ENCODE results near the gene C2orf72. TPM values are rescaled to one million over a fixed set of nuclear protein-coding genes. Genes with fewer than 3 reads are reported as not detected.

The C2orf72 gene
- total and polyA plus RNA-seq, 10 of the 15 experiments (the other 5 are each of a cell fraction or from before 2014, with no cell fraction given): under 0.01 to 0.29 (median 0.10) TPM; not detected in 6

DNA sequence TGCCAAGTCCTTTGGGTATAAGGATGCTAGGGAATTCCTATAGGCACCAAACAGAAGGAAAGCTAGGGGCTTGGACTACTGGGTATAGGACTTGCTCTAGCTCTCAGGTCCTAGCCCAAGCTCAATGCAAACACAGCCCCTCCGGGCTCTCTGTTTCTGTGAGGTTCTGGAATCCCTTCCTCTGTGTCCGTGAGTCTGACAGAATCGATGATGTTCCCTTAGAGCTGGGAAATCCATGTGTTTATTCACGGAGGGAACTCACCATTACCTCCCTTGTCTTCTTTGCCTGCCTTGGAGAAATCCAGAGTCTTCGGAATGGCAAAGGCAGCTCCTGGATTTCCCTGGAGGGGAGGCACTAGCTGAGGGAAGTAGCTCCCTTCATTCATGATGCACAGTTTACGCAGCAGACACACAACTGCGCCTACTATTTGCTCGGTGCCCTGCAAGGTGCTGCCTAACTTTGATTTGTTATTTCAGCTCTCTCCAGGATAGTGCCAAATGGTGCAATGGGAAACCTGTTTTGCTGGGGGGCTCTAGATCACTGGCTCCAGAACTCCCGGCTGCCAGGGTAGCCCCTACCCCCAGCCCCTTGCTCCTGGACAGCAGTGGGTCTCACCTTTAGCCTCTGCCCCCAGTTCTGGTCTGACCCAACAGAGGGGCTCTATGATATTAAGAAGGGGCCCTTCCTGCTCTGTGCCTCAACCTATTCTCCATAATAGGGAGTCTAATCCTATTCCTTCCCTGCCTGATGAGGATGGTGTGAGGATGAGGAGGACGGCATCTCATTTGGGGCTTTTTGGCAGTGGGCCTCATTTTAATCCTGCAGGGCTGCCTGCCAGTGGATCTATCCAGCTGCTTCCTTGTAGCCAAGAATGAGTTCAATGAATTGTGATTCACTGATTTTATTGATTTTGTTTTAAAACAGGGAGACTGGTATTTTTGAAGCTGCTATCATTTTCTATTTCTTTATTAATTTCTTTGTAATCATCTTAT, 10.9 kb downstream of the C2orf72 start:
- SMC1A ChIA-PET (ENCODE audit: uncharacterized antibody, unreplicated experiment): interaction anchor here (0.6 to 1.7 kb wide), 2 partner anchors 10 to 224 kb away, joined by 3 read pairs; no protein-coding TSS in a partner anchor
- no peak overlapping the region for H3K4me3 ChIP-seq
- intact Hi-C loops (cut with micrococcal nuclease; ENCODE audit: unreplicated experiment): no loop called here
- TF ChIP-seq, protein P1, sequence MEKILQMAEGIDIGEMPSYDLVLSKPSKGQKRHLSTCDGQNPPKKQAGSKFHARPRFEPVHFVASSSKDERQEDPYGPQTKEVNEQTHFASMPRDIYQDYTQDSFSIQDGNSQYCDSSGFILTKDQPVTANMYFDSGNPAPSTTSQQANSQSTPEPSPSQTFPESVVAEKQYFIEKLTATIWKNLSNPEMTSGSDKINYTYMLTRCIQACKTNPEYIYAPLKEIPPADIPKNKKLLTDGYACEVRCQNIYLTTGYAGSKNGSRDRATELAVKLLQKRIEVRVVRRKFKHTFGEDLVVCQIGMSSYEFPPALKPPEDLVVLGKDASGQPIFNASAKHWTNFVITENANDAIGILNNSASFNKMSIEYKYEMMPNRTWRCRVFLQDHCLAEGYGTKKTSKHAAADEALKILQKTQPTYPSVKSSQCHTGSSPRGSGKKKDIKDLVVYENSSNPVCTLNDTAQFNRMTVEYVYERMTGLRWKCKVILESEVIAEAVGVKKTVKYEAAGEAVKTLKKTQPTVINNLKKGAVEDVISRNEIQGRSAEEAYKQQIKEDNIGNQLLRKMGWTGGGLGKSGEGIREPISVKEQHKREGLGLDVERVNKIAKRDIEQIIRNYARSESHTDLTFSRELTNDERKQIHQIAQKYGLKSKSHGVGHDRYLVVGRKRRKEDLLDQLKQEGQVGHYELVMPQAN (conservative IDR thresholded peaks at IDR 0.05): no peak
- TF ChIP-seq SMAD1 (IDR thresholded peaks at IDR 0.05; ENCODE audit: low read depth, partially characterized antibody) (no peak), ZNF274 (IDR thresholded peaks at IDR 0.05; ENCODE audit: insufficient read depth, insufficient read length) (no peak), TCF3 (IDR thresholded peaks at IDR 0.05; ENCODE audit: borderline replicate concordance, insufficient read depth, low read depth, low read length) (no peak), MYC (IDR thresholded peaks at IDR 0.05; ENCODE audit: insufficient read depth, insufficient read length, insufficient replicate concordance, low read length, severe bottlenecking) (no peak), NFXL1 (IDR thresholded peaks at IDR 0.05; ENCODE audit: borderline replicate concordance) (no peak), NRF1 (conservative IDR thresholded peaks at IDR 0.05; ENCODE audit: low read depth, low read length) (no peak), MYB (IDR thresholded peaks at IDR 0.05; ENCODE audit: borderline replicate concordance, low read depth, low read length) (no peak), PML (IDR thresholded peaks at IDR 0.05; ENCODE audit: low read length) (no peak), EGR1 (IDR thresholded peaks at IDR 0.05; ENCODE audit: borderline replicate concordance in 1 of 2, low read depth in 2 of 2, low read length in 2 of 2) (no peak)
- TF ChIP-seq, protein P2, sequence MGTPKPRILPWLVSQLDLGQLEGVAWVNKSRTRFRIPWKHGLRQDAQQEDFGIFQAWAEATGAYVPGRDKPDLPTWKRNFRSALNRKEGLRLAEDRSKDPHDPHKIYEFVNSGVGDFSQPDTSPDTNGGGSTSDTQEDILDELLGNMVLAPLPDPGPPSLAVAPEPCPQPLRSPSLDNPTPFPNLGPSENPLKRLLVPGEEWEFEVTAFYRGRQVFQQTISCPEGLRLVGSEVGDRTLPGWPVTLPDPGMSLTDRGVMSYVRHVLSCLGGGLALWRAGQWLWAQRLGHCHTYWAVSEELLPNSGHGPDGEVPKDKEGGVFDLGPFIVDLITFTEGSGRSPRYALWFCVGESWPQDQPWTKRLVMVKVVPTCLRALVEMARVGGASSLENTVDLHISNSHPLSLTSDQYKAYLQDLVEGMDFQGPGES (IDR thresholded peaks at IDR 0.05): no peak
- TF ChIP-seq, protein P3, sequence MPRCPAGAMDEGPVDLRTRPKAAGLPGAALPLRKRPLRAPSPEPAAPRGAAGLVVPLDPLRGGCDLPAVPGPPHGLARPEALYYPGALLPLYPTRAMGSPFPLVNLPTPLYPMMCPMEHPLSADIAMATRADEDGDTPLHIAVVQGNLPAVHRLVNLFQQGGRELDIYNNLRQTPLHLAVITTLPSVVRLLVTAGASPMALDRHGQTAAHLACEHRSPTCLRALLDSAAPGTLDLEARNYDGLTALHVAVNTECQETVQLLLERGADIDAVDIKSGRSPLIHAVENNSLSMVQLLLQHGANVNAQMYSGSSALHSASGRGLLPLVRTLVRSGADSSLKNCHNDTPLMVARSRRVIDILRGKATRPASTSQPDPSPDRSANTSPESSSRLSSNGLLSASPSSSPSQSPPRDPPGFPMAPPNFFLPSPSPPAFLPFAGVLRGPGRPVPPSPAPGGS (IDR thresholded peaks at IDR 0.05; ENCODE audit: borderline replicate concordance, insufficient read depth, low read depth, low read length, poor library complexity, severe bottlenecking): no peak
- in situ Hi-C loops (cut with MboI): no loop called here
- no TSS peak for BruUV-seq (replicated peaks)
- H3K79me2 ChIP-seq (ENCODE audit: control insufficient read depth, insufficient read depth, low read length): no peaks in the 10 kb centered on the region
- no peak overlapping the region for H3K4me2 ChIP-seq (ENCODE audit: control insufficient read depth, insufficient read depth)
- no peak overlapping the region for H3K9ac ChIP-seq (ENCODE audit: control insufficient read depth, insufficient read depth, low read length)
- ATAC-seq: no peak
- 17% methylated on average over 10 of the region's 10 CpGs for WGBS (ENCODE audit: insufficient coverage, insufficient replicate concordance, low lambda C conversion rate, missing lambda C conversion rate)
- RAD21 ChIA-PET (ENCODE audit: unreplicated experiment): interaction anchor here (0.8 kb wide), 1 partner anchor 224 kb away, joined by 3 read pairs; no protein-coding TSS in a partner anchor
- peaks cover 0 to 2% of the 10 kb centered on the region in 2 experiments; a peak in 2 of 4 replicates for H3K27me3 ChIP-seq (replicated peaks in 1 of 2; ENCODE audit: control insufficient read depth in 2 of 2, insufficient read depth in 2 of 2, low read length in 1 of 2)
- H4K20me1 ChIP-seq (ENCODE audit: control insufficient read depth, insufficient read depth): no peaks in the 10 kb centered on the region
- CTCF ChIA-PET: interaction anchor here (0.6 to 2.9 kb wide), 6 partner anchors 8 to 202 kb away, joined by 3 to 9 read pairs (median 3); partner anchors contain the start of gene PSMD1
- POLR2A ChIA-PET: no interaction called here
- peaks cover 7% of the 10 kb centered on the region; the same call in 1 of the 2 replicates for H3K4me1 ChIP-seq (ENCODE audit: control insufficient read depth, insufficient read depth, low read length)
- no peaks in the 10 kb centered on the region for H3K9me3 ChIP-seq (replicated peaks; ENCODE audit: control insufficient read depth, insufficient read depth, low read length)
- H3K36me3 ChIP-seq (ENCODE audit: control insufficient read depth in 2 of 2, insufficient read depth in 2 of 2, low read length in 1 of 2): no peaks in the 10 kb centered on the region
- no peak overlapping the region for H3K27ac ChIP-seq (ENCODE audit: control insufficient read depth, insufficient read depth)
- no peak for DNase-seq (ENCODE audit: low read depth, low spot score)
- FAIRE-seq: no peak
- no peak overlapping the region for H2AFZ ChIP-seq (ENCODE audit: control insufficient read depth, low read depth, low read length)

All from GM12878 (cell line).